A549 (cell line): ENCODE data around the gene LNPEP.

Experiments
- CHD2 ChIP-seq: fragments of 150-350 bp; IDR thresholded peaks from 2 replicates; pipeline ENCODE4 v1.6.1; 2014; ENCODE audit warnings: low read length; ENCODE audit not compliant: partially characterized antibody
- CHD4 ChIP-seq: fragments of 200-600 bp; sonication (generic); IDR thresholded peaks from 2 replicates; pipeline ENCODE4 v1.6.1; 2016; ENCODE audit warnings: antibody characterized with exemption, mild to moderate bottlenecking, borderline replicate concordance
- EP300 ChIP-seq, 2 experiments: fragments of >200 bp; sonication (Bioruptor Twin); formaldehyde crosslinking; IDR thresholded peaks; 2 replicates in 1 of 2; 3 replicates in 1 of 2; pipeline ENCODE4 v1.6.1; 2016 to 2017
- MYC ChIP-seq: IDR thresholded peaks from 2 replicates; pipeline ENCODE4 v1.6.1; 2012; ENCODE audit warnings: mild to moderate bottlenecking, inconsistent platforms, low read length, improper control_type of control experiment, borderline replicate concordance
- NR3C1 ChIP-seq: fragments of >200 bp; sonication (Bioruptor Twin); formaldehyde crosslinking; IDR thresholded peaks from 3 replicates; pipeline ENCODE4 v1.6.1; 2017
- PHF8 ChIP-seq: fragments of 200-600 bp; sonication (generic); IDR thresholded peaks from 2 replicates; pipeline ENCODE4 v1.6.1; 2016; ENCODE audit warnings: low read depth, mild to moderate bottlenecking, antibody characterized with exemption, moderate library complexity, borderline replicate concordance
- POLR2A ChIP-seq: IDR thresholded peaks from 2 replicates; pipeline ENCODE4 v1.6.1; 2012; ENCODE audit warnings: mild to moderate bottlenecking, low read length
- TFCP2L1 ChIP-seq: fragments of 250-450 bp; sonication (Bioruptor Pico); IDR thresholded peaks from 2 replicates; pipeline ENCODE4 v1.5.0; 2021; ENCODE audit warnings: mild to moderate bottlenecking
- TF ChIP-seq, protein P1 (sequence below): fragments of >200 bp; sonication (Bioruptor Twin); formaldehyde crosslinking; IDR thresholded peaks from 3 replicates; pipeline ENCODE4 v1.5.1; 2016
- TF ChIP-seq, protein P2 (sequence below): fragments of >200 bp; sonication (Bioruptor Twin); formaldehyde crosslinking; IDR thresholded peaks from 3 replicates; pipeline ENCODE4 v1.6.1; 2016
- TF ChIP-seq, protein P3 (sequence below): fragments of 200-600 bp; sonication (generic); IDR thresholded peaks from 2 replicates; pipeline ENCODE4 v1.6.1; 2016; ENCODE audit warnings: antibody characterized with exemption, mild to moderate bottlenecking, moderate library complexity
- TF ChIP-seq, protein P4 (sequence below): IDR thresholded peaks from 2 replicates; pipeline ENCODE4 v1.6.1; 2012

DNA sequence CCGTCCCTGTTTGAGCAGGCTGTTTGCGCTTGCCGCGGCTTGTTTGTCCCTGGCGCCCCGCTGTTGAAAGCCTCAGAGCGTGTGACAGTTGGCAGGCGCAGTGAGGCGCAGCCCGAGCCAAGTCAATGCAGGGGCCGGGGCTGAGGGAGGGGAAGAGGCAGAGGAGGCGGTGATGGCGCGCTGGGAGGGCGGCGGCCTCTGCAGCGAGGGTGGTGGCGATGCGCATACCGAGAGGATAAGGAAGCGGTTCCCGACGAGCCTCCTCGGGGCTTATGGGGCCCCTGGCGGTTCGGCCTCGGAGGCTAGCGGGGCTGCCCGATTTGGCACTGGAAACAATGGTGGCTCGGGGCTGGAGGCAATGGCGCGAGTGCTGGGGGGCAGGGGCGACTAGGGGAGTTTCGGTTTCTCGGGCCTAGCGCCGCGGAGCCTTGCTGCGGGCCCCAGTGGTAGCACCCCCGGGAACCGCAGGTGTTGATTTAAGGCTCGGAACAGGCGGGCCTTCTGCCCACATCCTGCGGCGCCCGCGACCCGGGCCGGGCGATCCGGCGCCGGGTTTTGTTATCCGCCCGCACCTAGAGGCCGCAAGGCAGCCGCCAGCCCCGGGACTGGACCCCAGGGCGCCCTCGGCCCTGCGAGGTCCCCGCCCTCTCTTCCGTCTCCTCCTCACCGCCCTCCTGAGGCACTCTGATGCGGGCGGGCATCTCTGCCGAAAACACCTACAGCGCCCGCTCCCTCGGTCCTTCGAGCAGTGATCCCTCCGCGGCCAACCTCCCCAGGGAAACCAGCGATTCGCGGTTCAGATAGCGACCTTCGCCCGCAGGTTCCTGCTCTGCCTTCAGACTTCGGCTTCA lies 947 bp upstream of the LNPEP start:
- TF ChIP-seq EP300 (IDR thresholded peaks at IDR 0.05) (peak in 1 of 2 experiments; percentile 22; a peak in 1 of 5 replicates), MYC (peak; percentile 65; the same call in 1 of the 2 replicates), NR3C1 (no peak), TFCP2L1 (CRISPR knock-in tag) (no peak), POLR2A (peak; percentile 73), CHD4 (no peak), CHD2 (no peak), PHF8 (peak; percentile 71)
- TF ChIP-seq, protein P1, sequence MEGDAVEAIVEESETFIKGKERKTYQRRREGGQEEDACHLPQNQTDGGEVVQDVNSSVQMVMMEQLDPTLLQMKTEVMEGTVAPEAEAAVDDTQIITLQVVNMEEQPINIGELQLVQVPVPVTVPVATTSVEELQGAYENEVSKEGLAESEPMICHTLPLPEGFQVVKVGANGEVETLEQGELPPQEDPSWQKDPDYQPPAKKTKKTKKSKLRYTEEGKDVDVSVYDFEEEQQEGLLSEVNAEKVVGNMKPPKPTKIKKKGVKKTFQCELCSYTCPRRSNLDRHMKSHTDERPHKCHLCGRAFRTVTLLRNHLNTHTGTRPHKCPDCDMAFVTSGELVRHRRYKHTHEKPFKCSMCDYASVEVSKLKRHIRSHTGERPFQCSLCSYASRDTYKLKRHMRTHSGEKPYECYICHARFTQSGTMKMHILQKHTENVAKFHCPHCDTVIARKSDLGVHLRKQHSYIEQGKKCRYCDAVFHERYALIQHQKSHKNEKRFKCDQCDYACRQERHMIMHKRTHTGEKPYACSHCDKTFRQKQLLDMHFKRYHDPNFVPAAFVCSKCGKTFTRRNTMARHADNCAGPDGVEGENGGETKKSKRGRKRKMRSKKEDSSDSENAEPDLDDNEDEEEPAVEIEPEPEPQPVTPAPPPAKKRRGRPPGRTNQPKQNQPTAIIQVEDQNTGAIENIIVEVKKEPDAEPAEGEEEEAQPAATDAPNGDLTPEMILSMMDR: no peak
- TF ChIP-seq, protein P2, sequence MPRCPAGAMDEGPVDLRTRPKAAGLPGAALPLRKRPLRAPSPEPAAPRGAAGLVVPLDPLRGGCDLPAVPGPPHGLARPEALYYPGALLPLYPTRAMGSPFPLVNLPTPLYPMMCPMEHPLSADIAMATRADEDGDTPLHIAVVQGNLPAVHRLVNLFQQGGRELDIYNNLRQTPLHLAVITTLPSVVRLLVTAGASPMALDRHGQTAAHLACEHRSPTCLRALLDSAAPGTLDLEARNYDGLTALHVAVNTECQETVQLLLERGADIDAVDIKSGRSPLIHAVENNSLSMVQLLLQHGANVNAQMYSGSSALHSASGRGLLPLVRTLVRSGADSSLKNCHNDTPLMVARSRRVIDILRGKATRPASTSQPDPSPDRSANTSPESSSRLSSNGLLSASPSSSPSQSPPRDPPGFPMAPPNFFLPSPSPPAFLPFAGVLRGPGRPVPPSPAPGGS: peak; percentile 17; the same call in 1 of the 3 replicates
- TF ChIP-seq, protein P3, sequence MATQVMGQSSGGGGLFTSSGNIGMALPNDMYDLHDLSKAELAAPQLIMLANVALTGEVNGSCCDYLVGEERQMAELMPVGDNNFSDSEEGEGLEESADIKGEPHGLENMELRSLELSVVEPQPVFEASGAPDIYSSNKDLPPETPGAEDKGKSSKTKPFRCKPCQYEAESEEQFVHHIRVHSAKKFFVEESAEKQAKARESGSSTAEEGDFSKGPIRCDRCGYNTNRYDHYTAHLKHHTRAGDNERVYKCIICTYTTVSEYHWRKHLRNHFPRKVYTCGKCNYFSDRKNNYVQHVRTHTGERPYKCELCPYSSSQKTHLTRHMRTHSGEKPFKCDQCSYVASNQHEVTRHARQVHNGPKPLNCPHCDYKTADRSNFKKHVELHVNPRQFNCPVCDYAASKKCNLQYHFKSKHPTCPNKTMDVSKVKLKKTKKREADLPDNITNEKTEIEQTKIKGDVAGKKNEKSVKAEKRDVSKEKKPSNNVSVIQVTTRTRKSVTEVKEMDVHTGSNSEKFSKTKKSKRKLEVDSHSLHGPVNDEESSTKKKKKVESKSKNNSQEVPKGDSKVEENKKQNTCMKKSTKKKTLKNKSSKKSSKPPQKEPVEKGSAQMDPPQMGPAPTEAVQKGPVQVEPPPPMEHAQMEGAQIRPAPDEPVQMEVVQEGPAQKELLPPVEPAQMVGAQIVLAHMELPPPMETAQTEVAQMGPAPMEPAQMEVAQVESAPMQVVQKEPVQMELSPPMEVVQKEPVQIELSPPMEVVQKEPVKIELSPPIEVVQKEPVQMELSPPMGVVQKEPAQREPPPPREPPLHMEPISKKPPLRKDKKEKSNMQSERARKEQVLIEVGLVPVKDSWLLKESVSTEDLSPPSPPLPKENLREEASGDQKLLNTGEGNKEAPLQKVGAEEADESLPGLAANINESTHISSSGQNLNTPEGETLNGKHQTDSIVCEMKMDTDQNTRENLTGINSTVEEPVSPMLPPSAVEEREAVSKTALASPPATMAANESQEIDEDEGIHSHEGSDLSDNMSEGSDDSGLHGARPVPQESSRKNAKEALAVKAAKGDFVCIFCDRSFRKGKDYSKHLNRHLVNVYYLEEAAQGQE: no peak
- TF ChIP-seq, protein P4, sequence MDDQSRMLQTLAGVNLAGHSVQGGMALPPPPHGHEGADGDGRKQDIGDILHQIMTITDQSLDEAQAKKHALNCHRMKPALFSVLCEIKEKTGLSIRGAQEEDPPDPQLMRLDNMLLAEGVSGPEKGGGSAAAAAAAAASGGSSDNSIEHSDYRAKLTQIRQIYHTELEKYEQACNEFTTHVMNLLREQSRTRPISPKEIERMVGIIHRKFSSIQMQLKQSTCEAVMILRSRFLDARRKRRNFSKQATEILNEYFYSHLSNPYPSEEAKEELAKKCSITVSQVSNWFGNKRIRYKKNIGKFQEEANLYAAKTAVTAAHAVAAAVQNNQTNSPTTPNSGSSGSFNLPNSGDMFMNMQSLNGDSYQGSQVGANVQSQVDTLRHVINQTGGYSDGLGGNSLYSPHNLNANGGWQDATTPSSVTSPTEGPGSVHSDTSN: no peak
